Panc1 (cell line): ENCODE data around the gene RBP5.

Experiments used
- CTCF ChIP-seq: fragments of 450-650 bp; IDR thresholded peaks from 2 replicates; pipeline ENCODE4 v1.5.1; 2017; ENCODE audit warnings: mild to moderate bottlenecking
- POLR2AphosphoS5 ChIP-seq: IDR thresholded peaks from 2 replicates; pipeline ENCODE4 v1.6.1; 2012; ENCODE audit warnings: mild to moderate bottlenecking, low read depth, low read length, moderate library complexity

GRCh38 chr12:7141351-7142005 lies 12.8 kb upstream of the RBP5 start:
- no peak for TF ChIP-seq CTCF
- no peak for TF ChIP-seq POLR2AphosphoS5
